NCI-H2107 (cell line): Measurements from ENCODE around the gene PLA2G2D.
"Not testable (repeated sequence)": the region's sequence is repeated elsewhere in the genome, so short reads cannot be mapped to it uniquely, and the experiment has no call there.

Source experiments
- DNase-seq: peaks from one replicate; lab custom pipeline; 2025; lab: John Stamatoyannopoulos, UW

The PLA2G2D gene

GRCh38 chr1:20142001-20142710 is 22.8 kb upstream of the PLA2G2D start:
- no peak for DNase-seq

- no peak for DNase-seq
Measured at GRCh38 chr1:20141466-20141865, 22.1 kb upstream of the PLA2G2D start.

GRCh38 chr1:20141001-20141400 is 21.7 kb upstream of the PLA2G2D start:
- DNase-seq, result no peak

GRCh38 chr1:20139776-20140612 is 20.7 kb upstream of the PLA2G2D start:
- DNase-seq, result no peak

- no peak for DNase-seq
Measured at GRCh38 chr1:20138961-20139550, 19.7 kb upstream of the PLA2G2D start, which contains the start of gene PLA2G2F. TSS of gene PLA2G2F (plus strand) at chr1:20139323. CDS start at chr1:20139428, 105 bp downstream.

GRCh38 chr1:20138346-20138745 is 19.0 kb upstream of the PLA2G2D start:
- no peak for DNase-seq

GRCh38 chr1:20137604-20138003 is 18.3 kb upstream of the PLA2G2D start:
- no peak for DNase-seq

- DNase-seq, result no peak
Measured at GRCh38 chr1:20137055-20137454, 17.7 kb upstream of the PLA2G2D start.

GRCh38 chr1:20136249-20136648 is 16.9 kb upstream of the PLA2G2D start:
- DNase-seq, result no peak

- no peak for DNase-seq
Measured at GRCh38 chr1:20134995-20135394, 15.7 kb upstream of the PLA2G2D start.

GRCh38 chr1:20130518-20130917 is 11.2 kb upstream of the PLA2G2D start:
- DNase-seq, result not testable (repeated sequence)

GRCh38 chr1:20126806-20127440 is 7.6 kb upstream of the PLA2G2D start:
- DNase-seq, result no peak

- no peak for DNase-seq
Measured at GRCh38 chr1:20126041-20126805, 6.9 kb upstream of the PLA2G2D start.

GRCh38 chr1:20125100-20125499 is 5.8 kb upstream of the PLA2G2D start:
- no peak for DNase-seq

GRCh38 chr1:20124456-20125057 is 5.2 kb upstream of the PLA2G2D start:
- no peak for DNase-seq

- no peak for DNase-seq
Measured at GRCh38 chr1:20123722-20124455, 4.6 kb upstream of the PLA2G2D start.

- no peak for DNase-seq
Measured at GRCh38 chr1:20120796-20121195, 1.5 kb upstream of the PLA2G2D start.

- no peak for DNase-seq
Measured at GRCh38 chr1:20117236-20117635, 2.1 kb downstream of the PLA2G2D start.

GRCh38 chr1:20115916-20116315 is 3.4 kb downstream of the PLA2G2D start:
- no peak for DNase-seq

- no peak for DNase-seq
Measured at GRCh38 chr1:20115479-20115878, 3.9 kb downstream of the PLA2G2D start.
